ENCODE data around the gene HSPA12A. TPM values are rescaled to one million over a fixed set of nuclear protein-coding genes. Genes with fewer than 3 reads are reported as not detected.

Gene HSPA12A
- total and polyA plus RNA-seq, 9 of the 15 experiments (the other 6 are each of a cell fraction or from before 2014, with no cell fraction given), result 0.01 to 0.18 (median 0.04) TPM; not detected in 4

DNA sequence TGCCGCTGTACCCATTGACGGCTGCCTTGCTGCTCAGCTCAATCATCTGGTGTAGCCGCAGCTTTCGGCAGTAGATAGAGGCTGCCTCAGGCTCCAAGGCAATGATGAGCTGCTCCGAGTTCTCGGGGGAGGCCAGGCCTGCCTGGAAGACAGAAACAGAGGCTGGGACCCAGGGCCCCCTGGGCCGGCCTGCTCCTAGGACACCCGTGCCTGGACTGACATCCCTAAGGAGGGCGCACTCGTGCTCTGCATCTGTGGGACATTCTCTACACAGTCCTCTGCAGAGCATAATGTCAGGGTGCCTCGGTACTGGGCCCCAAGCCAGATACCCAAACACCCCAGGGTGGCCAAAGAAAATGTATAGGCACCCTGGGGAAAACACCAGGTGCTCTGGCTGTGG is 58.5 kb downstream of the HSPA12A start:
- ATAC-seq (no peak), FAIRE-seq (no peak), DNase-seq (ENCODE audit: extremely low read depth in 1 of 4, low spot score in 3 of 4) (no peak)
- Histone ChIP-seq H3K9me1 (ENCODE audit: control insufficient read depth, insufficient read depth, low read length) (no peaks in the 10 kb centered on the region), H4K20me1 (replicated peaks; ENCODE audit: control insufficient read depth, insufficient read depth, low read length) (no peaks in the 10 kb centered on the region), H3K79me2 (ENCODE audit: control insufficient read depth, insufficient read depth, low read length) (no peaks in the 10 kb centered on the region), H3K9me3 (replicated peaks; ENCODE audit: control insufficient read depth, insufficient read depth, low read depth, low read length) (no peaks in the 10 kb centered on the region), H3K27ac (ENCODE audit: extremely low read depth, low read depth, low read length) (no peak overlapping the region), H3K27me3 (ENCODE audit: control insufficient read depth in 2 of 2, insufficient read depth in 2 of 2, low read length in 2 of 2) (peaks cover 0 to 19% of the 10 kb centered on the region in 2 experiments; a peak in 2 of 5 replicates), H3K36me3 (ENCODE audit: control insufficient read depth, insufficient read depth, low read length) (no peaks in the 10 kb centered on the region), H3K4me2 (ENCODE audit: insufficient read depth, low read length) (no peak overlapping the region), H3K9ac (ENCODE audit: insufficient read depth in 1 of 2, low read depth in 2 of 2, low read length in 2 of 2) (no peak overlapping the region), H3K4me1 (replicated peaks in 1 of 2; ENCODE audit: control insufficient read depth in 2 of 2, insufficient read depth in 2 of 2, low read length in 2 of 2) (no peaks in the 10 kb centered on the region; a peak in 1 of 5 replicates), H2AFZ (ENCODE audit: low read depth, low read length) (no peak overlapping the region), H3K4me3 (no peak overlapping the region)
- POLR2A ChIA-PET, result no interaction called here
- intact Hi-C loops (cut with micrococcal nuclease) (loop anchor here (5.0 kb wide), 1 partner anchor 493 kb away; no protein-coding TSS in a partner anchor), in situ Hi-C loops (cut with MboI) (loop anchor here (10.0 to 25.0 kb wide), 2 partner anchors 103 to 491 kb away; no protein-coding TSS in a partner anchor)
- 0% methylated on average over 7 of the region's 11 CpGs for WGBS (ENCODE audit: insufficient coverage, low coverage, missing lambda C conversion rate)
- BruUV-seq (replicated peaks), result no TSS peak
- CTCF ChIA-PET (ENCODE audit: low intra/inter-chr PET ratio), result no interaction called here
- TF ChIP-seq CBX2 (IDR thresholded peaks at IDR 0.05; ENCODE audit: insufficient read depth, low read length, poor library complexity, severe bottlenecking) (no peak), DPF2 (IDR thresholded peaks at IDR 0.05) (no peak), SMAD3 (CRISPR knock-in tag; conservative IDR thresholded peaks at IDR 0.05) (no peak), HDGF (IDR thresholded peaks at IDR 0.05) (no peak), SLC30A9 (CRISPR knock-in tag; IDR thresholded peaks at IDR 0.05) (no peak)
- TF ChIP-seq, protein P1, sequence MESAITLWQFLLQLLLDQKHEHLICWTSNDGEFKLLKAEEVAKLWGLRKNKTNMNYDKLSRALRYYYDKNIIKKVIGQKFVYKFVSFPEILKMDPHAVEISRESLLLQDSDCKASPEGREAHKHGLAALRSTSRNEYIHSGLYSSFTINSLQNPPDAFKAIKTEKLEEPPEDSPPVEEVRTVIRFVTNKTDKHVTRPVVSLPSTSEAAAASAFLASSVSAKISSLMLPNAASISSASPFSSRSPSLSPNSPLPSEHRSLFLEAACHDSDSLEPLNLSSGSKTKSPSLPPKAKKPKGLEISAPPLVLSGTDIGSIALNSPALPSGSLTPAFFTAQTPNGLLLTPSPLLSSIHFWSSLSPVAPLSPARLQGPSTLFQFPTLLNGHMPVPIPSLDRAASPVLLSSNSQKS (CRISPR knock-in tag; IDR thresholded peaks at IDR 0.05), result no peak
- TF ChIP-seq, protein P2, sequence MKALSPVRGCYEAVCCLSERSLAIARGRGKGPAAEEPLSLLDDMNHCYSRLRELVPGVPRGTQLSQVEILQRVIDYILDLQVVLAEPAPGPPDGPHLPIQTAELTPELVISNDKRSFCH (CRISPR knock-in tag; IDR thresholded peaks at IDR 0.05), result no peak
- TF ChIP-seq, protein P2 (tag; IDR thresholded peaks at IDR 0.05), result no peak

All from K562 (cell line).